GM12878 (cell line): ENCODE data around the gene ARPC1B. TPM values are rescaled to one million over a fixed set of nuclear protein-coding genes. Genes with fewer than 3 reads are reported as not detected.

Experiments
- CUX1 ChIP-seq: IDR thresholded peaks from 2 replicates; pipeline ENCODE4 v1.6.1; 2012; ENCODE audit warnings: improper control_type of control experiment, low read depth, low read length; ENCODE audit not compliant: insufficient replicate concordance
- EGR1 ChIP-seq, 2 experiments: IDR thresholded peaks; 1 replicate in 1 of 2; 2 replicates in 1 of 2; pipeline ENCODE4 v1.6.1; 2011 to 2012; ENCODE audit warnings: low read depth in 2 of 2, low read length in 2 of 2, borderline replicate concordance in 1 of 2, mild to moderate bottlenecking in 1 of 2, moderate library complexity in 1 of 2
- GATAD2B ChIP-seq: fragments of 450-650 bp; conservative IDR thresholded peaks from 2 replicates; pipeline ENCODE4 v1.6.1; 2017; ENCODE audit warnings: low read depth, mild to moderate bottlenecking, moderate library complexity
- MAX ChIP-seq: IDR thresholded peaks from 2 replicates; pipeline ENCODE4 v1.6.1; 2012; ENCODE audit warnings: low read depth, low read length, improper control_type of control experiment
- RBBP5 ChIP-seq: fragments of 200-600 bp; sonication (generic); conservative IDR thresholded peaks from 2 replicates; pipeline ENCODE4 v1.6.1; 2016
- ZBTB4 ChIP-seq: fragments of 450-650 bp; formaldehyde crosslinking; IDR thresholded peaks from 2 replicates; pipeline ENCODE4 v1.4.0; 2022; ENCODE audit warnings: mild to moderate bottlenecking, moderate library complexity
- ZNF24 ChIP-seq: fragments of 450-650 bp; IDR thresholded peaks from 2 replicates; pipeline ENCODE4 v1.6.1; 2017; ENCODE audit warnings: antibody characterized with exemption, mild to moderate bottlenecking
- polyA plus RNA-seq, 11 experiments: library from polyadenylated mRNA; depleted of rRNA in 4 of 11; unstranded in 6 of 11; stranded (reverse) in 5 of 11; fragments of >200 nt; fragmentation: Nextera tagmentation in 4 of 11; fragmentation: Illumina TruSeq in 1 of 11; extraction: Ambion mirVana in 4 of 11; extraction: Trizol in 1 of 11; gene quantifications; 1 replicate in 1 of 11; 2 replicates in 10 of 11; pipeline versions ENCODE4 v1.2.1 to v1.2.3, GENCODE V29; 2011 to 2016; ENCODE audit warnings: inconsistent platforms in 2 of 11, missing spikeins in 2 of 11, low read depth in 1 of 11
- total RNA-seq, 4 experiments: library from RNA; depleted of rRNA in 3 of 4; stranded (reverse); fragments of >200 nt in 3 of 4; fragmentation: Illumina TruSeq in 1 of 4; extraction: Trizol in 1 of 4; gene quantifications; 2 replicates each; pipeline versions ENCODE4 v1.2.1 to v1.2.3, GENCODE V29; 2013 to 2021

ARPC1B gene
- total and polyA plus RNA-seq, 10 of the 15 experiments (the other 5 are each of a cell fraction or from before 2014, with no cell fraction given), result 14.1 to 762 (median 387) TPM

GRCh38 chr7:99420986-99421385, 46.5 kb downstream of the ARPC1B start (continued):
- TF ChIP-seq CUX1 (no peak), GATAD2B (no peak), MAX (no peak), ZBTB4 (CRISPR knock-in tag) (no peak), EGR1 (IDR thresholded peaks at IDR 0.05; ENCODE audit: borderline replicate concordance in 1 of 2, low read depth in 2 of 2, low read length in 2 of 2) (no peak), ZNF24 (no peak), RBBP5 (no peak)
